HL-60 (cell line): ENCODE results near the gene NFASC.

Experiments used
- DNase-seq, 2 experiments: peaks; one replicate each; pipeline ENCODE4 v3.0.0-alpha.2; 2010 to 2020; ENCODE audit warnings: low read depth in 1 of 2, low spot score in 1 of 2
- H3K27ac ChIP-seq: fragments of 250-450 bp; sonication (Bioruptor Pico); replicated peaks from 2 replicates; pipeline ENCODE4 v1.5.1; 2020; ENCODE audit warnings: mild to moderate bottlenecking, moderate library complexity
- H3K27me3 ChIP-seq: fragments of 250-450 bp; sonication (Bioruptor Pico); 2 replicates; pipeline ENCODE4 v1.5.1; 2021; ENCODE audit warnings: mild to moderate bottlenecking, moderate library complexity; ENCODE audit not compliant: insufficient read depth, poor library complexity, severe bottlenecking
- H3K4me3 ChIP-seq: replicated peaks from 2 replicates; pipeline ENCODE4 v1.5.1; 2011; ENCODE audit warnings: mild to moderate bottlenecking, control low read depth, low read length; ENCODE audit not compliant: insufficient read depth
- CTCF ChIP-seq: IDR thresholded peaks from one replicate; pipeline ENCODE4 v1.5.1; 2011; ENCODE audit warnings: low read length, control low read depth, inconsistent platforms; ENCODE audit not compliant: insufficient read depth
- GABPA ChIP-seq: IDR thresholded peaks from 2 replicates; pipeline ENCODE4 v1.6.1; 2012; ENCODE audit warnings: low read depth
- POLR2AphosphoS5 ChIP-seq: IDR thresholded peaks from 2 replicates; pipeline ENCODE4 v1.6.1; 2012; ENCODE audit warnings: low read depth
- REST ChIP-seq: IDR thresholded peaks from 2 replicates; pipeline ENCODE4 v1.6.1; 2012; ENCODE audit warnings: low read depth; ENCODE audit not compliant: insufficient replicate concordance
- SPI1 ChIP-seq: IDR thresholded peaks from 2 replicates; pipeline ENCODE4 v1.6.1; 2012; ENCODE audit warnings: low read depth, mild to moderate bottlenecking, borderline replicate concordance

Gene NFASC

GRCh38 chr1:205041001-205041715 is 170.5 kb downstream of the NFASC start:
- TF ChIP-seq SPI1 (no peak), REST (no peak), GABPA (no peak), CTCF (no peak), POLR2AphosphoS5 (no peak)
- no peak overlapping the region for H3K4me3 ChIP-seq
- DNase-seq: no peak
- peaks cover 40% of the 10 kb centered on the region for H3K27me3 ChIP-seq
- H3K27ac ChIP-seq: no peak overlapping the region

- Histone ChIP-seq H3K4me3 (no peak overlapping the region), H3K27ac (no peak overlapping the region), H3K27me3 (peaks cover 41% of the 10 kb centered on the region)
- DNase-seq: no peak
- TF ChIP-seq REST (no peak), GABPA (no peak), SPI1 (no peak), POLR2AphosphoS5 (no peak), CTCF (no peak)
Observed at GRCh38 chr1:205041998-205042910, 171.6 kb downstream of the NFASC start.

- TF ChIP-seq REST (no peak), POLR2AphosphoS5 (no peak), SPI1 (no peak), GABPA (no peak), CTCF (no peak)
- H3K27ac ChIP-seq: no peak within 1 kb of the TSS
- H3K4me3 ChIP-seq: no peak within 1 kb of the TSS
- peaks cover 42% of the 10 kb centered on the region for H3K27me3 ChIP-seq
- no peak for DNase-seq
Observed at GRCh38 chr1:205042911-205043806, 172.5 kb downstream of the NFASC start, which contains the start of gene CNTN2. TSS of gene CNTN2 (plus strand) at chr1:205043212. CDS start at chr1:205053186, 9,974 bp downstream.
